Fibroblast of peridontal ligament (primary cell): ENCODE results near the gene COG3.

Source experiments
- DNase-seq: peaks from one replicate; pipeline ENCODE4 v3.0.0-alpha.2; 2010; ENCODE audit errors: extremely low read depth

The COG3 gene

GRCh38 chr13:45503658-45504057 lies 38.9 kb downstream of the COG3 start:
- no peak for DNase-seq

- no peak for DNase-seq
These were observed 42.1 kb downstream of the COG3 start for GRCh38 chr13:45506811-45507210.

- no peak for DNase-seq
These were observed 44.0 kb downstream of the COG3 start for GRCh38 chr13:45508776-45509175.

GRCh38 chr13:45510672-45511071 lies 45.9 kb downstream of the COG3 start:
- no peak for DNase-seq

- peak; percentile 85 for DNase-seq
These were observed 46.8 kb downstream of the COG3 start for GRCh38 chr13:45511310-45512097.

- DNase-seq, result no peak
These were observed 47.4 kb downstream of the COG3 start for GRCh38 chr13:45512098-45512496.

GRCh38 chr13:45516757-45517156 lies 52.0 kb downstream of the COG3 start:
- DNase-seq, result no peak

- DNase-seq, result peak; percentile 40
These were observed 53.9 kb downstream of the COG3 start for GRCh38 chr13:45518525-45519245.

- no peak for DNase-seq
These were observed 54.8 kb downstream of the COG3 start for GRCh38 chr13:45519493-45519892.

- DNase-seq, result peak; percentile 66
These were observed 56.6 kb downstream of the COG3 start for GRCh38 chr13:45521297-45521696.

- DNase-seq, result peak; percentile 65
These were observed 57.8 kb downstream of the COG3 start for GRCh38 chr13:45522571-45522970.

GRCh38 chr13:45527699-45528462 lies 63.1 kb downstream of the COG3 start:
- no peak for DNase-seq

- no peak for DNase-seq
These were observed 65.0 kb downstream of the COG3 start for GRCh38 chr13:45529758-45530157.

GRCh38 chr13:45534604-45535003 lies 69.9 kb downstream of the COG3 start:
- DNase-seq, result no peak

GRCh38 chr13:45536224-45536623 lies 71.5 kb downstream of the COG3 start:
- no peak for DNase-seq

- DNase-seq, result peak; percentile 56
These were observed 72.8 kb downstream of the COG3 start for GRCh38 chr13:45537516-45537915.

GRCh38 chr13:45538382-45538781 lies 73.6 kb downstream of the COG3 start:
- no peak for DNase-seq

- no peak for DNase-seq
These were observed 75.5 kb downstream of the COG3 start for GRCh38 chr13:45540195-45540594.

GRCh38 chr13:45540864-45541263 lies 76.1 kb downstream of the COG3 start:
- no peak for DNase-seq

GRCh38 chr13:45541806-45542205 lies 77.1 kb downstream of the COG3 start:
- DNase-seq, result no peak

GRCh38 chr13:45542391-45542790 lies 77.7 kb downstream of the COG3 start:
- DNase-seq, result no peak

- no peak for DNase-seq
These were observed 78.1 kb downstream of the COG3 start for GRCh38 chr13:45542878-45543277.

GRCh38 chr13:45544520-45544919 lies 79.8 kb downstream of the COG3 start:
- no peak for DNase-seq
